DMS153 (cell line): ENCODE data around the gene SLC13A1.

ENCODE experiments used
- DNase-seq: peaks from one replicate; lab custom pipeline; 2025; lab: John Stamatoyannopoulos, UW

Gene SLC13A1

GRCh38 chr7:123193235-123193634 is 6.5 kb downstream of the SLC13A1 start:
- DNase-seq: no peak

GRCh38 chr7:123191132-123191531 is 8.6 kb downstream of the SLC13A1 start:
- peak; percentile 89 for DNase-seq

GRCh38 chr7:123190109-123190831 is 9.5 kb downstream of the SLC13A1 start:
- no peak for DNase-seq

GRCh38 chr7:123185756-123186155 is 14.0 kb downstream of the SLC13A1 start:
- DNase-seq: no peak

- no peak for DNase-seq
Observed at GRCh38 chr7:123184271-123184670, 15.5 kb downstream of the SLC13A1 start.

- DNase-seq: no peak
Observed at GRCh38 chr7:123183431-123183830, 16.3 kb downstream of the SLC13A1 start.

- no peak for DNase-seq
Observed at GRCh38 chr7:123177442-123177841, 22.3 kb downstream of the SLC13A1 start.

GRCh38 chr7:123170333-123171246 is 29.2 kb downstream of the SLC13A1 start:
- DNase-seq: no peak

- no peak for DNase-seq
Observed at GRCh38 chr7:123169065-123169464, 30.7 kb downstream of the SLC13A1 start.

GRCh38 chr7:123157606-123158005 is 42.2 kb downstream of the SLC13A1 start:
- no peak for DNase-seq

GRCh38 chr7:123155571-123155970 is 44.2 kb downstream of the SLC13A1 start:
- DNase-seq: no peak

- DNase-seq: peak; percentile 82
Observed at GRCh38 chr7:123154231-123154860, 45.4 kb downstream of the SLC13A1 start.

GRCh38 chr7:123151443-123151842 is 48.3 kb downstream of the SLC13A1 start:
- DNase-seq: no peak

GRCh38 chr7:123148813-123149212 is 51.0 kb downstream of the SLC13A1 start:
- DNase-seq: no peak

- no peak for DNase-seq
Observed at GRCh38 chr7:123143252-123144006, 56.3 kb downstream of the SLC13A1 start.

- no peak for DNase-seq
Observed at GRCh38 chr7:123140561-123140960, 59.2 kb downstream of the SLC13A1 start.

GRCh38 chr7:123135960-123136359 is 63.8 kb downstream of the SLC13A1 start:
- DNase-seq: no peak

GRCh38 chr7:123133924-123134323 is 65.8 kb downstream of the SLC13A1 start:
- DNase-seq: no peak

GRCh38 chr7:123131961-123132360 is 67.8 kb downstream of the SLC13A1 start:
- no peak for DNase-seq

GRCh38 chr7:123131556-123131955 is 68.2 kb downstream of the SLC13A1 start:
- DNase-seq: no peak

- DNase-seq: no peak
Observed at GRCh38 chr7:123131140-123131539, 68.6 kb downstream of the SLC13A1 start.

GRCh38 chr7:123126691-123127090 is 73.1 kb downstream of the SLC13A1 start:
- DNase-seq: no peak
